GM06990 (cell line): ENCODE results near the gene GPD1.
A peak's percentile ranks its signal among the peaks of the same experiment; 100 is the strongest.

ENCODE experiments used
- DNase-seq: peaks from one replicate; pipeline ENCODE4 v3.0.0-alpha.2; 2011; ENCODE audit not compliant: insufficient read length; ENCODE audit errors: extremely low read depth
- H3K27me3 ChIP-seq: replicated peaks from 2 replicates; pipeline ENCODE4 v1.6.0; 2011; ENCODE audit warnings: low read length; ENCODE audit not compliant: control insufficient read depth, insufficient read depth
- H3K36me3 ChIP-seq: 2 replicates; pipeline ENCODE4 v1.5.1; 2011; ENCODE audit warnings: low read length; ENCODE audit not compliant: control insufficient read depth, insufficient read depth
- H3K4me3 ChIP-seq: replicated peaks from 2 replicates; pipeline ENCODE4 v1.5.1; 2011; ENCODE audit warnings: low read depth, mild to moderate bottlenecking, control low read depth, low read length
- CTCF ChIP-seq: IDR thresholded peaks from 2 replicates; pipeline ENCODE4 v1.5.1; 2011; ENCODE audit warnings: low read length, control low read depth, mild to moderate bottlenecking, inconsistent platforms; ENCODE audit not compliant: insufficient read depth, poor library complexity, severe bottlenecking

GPD1 gene

GRCh38 chr12:50103767-50104321, at the start of gene GPD1:
TSS of gene GPD1 (plus strand) at chr12:50104008. CDS start at chr12:50104051, 43 bp downstream.
- no peaks in the 10 kb centered on the region for H3K27me3 ChIP-seq
- H3K4me3 ChIP-seq, result no peak within 1 kb of the TSS
- peaks cover 6% of the 10 kb centered on the region for H3K36me3 ChIP-seq
- DNase-seq, result no peak
- no peak for TF ChIP-seq CTCF

GRCh38 chr12:50055831-50056638, 47.8 kb upstream of the GPD1 start:
- H3K27me3 ChIP-seq, result peaks cover 8% of the 10 kb centered on the region
- no peak overlapping the region for H3K4me3 ChIP-seq
- TF ChIP-seq CTCF, result peak; percentile 99
- no peaks in the 10 kb centered on the region for H3K36me3 ChIP-seq
- peak; percentile 58 for DNase-seq

GRCh38 chr12:50056639-50056976, 47.2 kb upstream of the GPD1 start:
- Histone ChIP-seq H3K36me3 (no peaks in the 10 kb centered on the region), H3K4me3 (no peak overlapping the region; the same call in 1 of the 2 replicates)
- TF ChIP-seq CTCF, result no peak

GRCh38 chr12:50057000-50057841, 46.6 kb upstream of the GPD1 start, which contains the start of gene ASIC1:
TSS of gene ASIC1 (plus strand) at chr12:50057596. CDS start at chr12:50058767, 1,171 bp downstream.
- Histone ChIP-seq H3K36me3 (no peaks in the 10 kb centered on the region), H3K27me3 (peaks cover 8% of the 10 kb centered on the region), H3K4me3 (peak within 1 kb of the TSS; percentile 63)
- DNase-seq, result peak; percentile 43
- TF ChIP-seq CTCF, result no peak

More at GRCh38 chr12:50056639-50056976, 47.2 kb upstream of the GPD1 start:
- no peak for DNase-seq
- peaks cover 8% of the 10 kb centered on the region for H3K27me3 ChIP-seq

- Histone ChIP-seq H3K27me3 (peaks cover 7% of the 10 kb centered on the region), H3K36me3 (no peaks in the 10 kb centered on the region), H3K4me3 (peak overlapping the region; percentile 42)
- no peak for DNase-seq
- TF ChIP-seq CTCF, result no peak
These were observed 45.7 kb upstream of the GPD1 start for GRCh38 chr12:50057896-50058670.
